Left lung (tissue), 14 donors: Measurements from ENCODE around the gene LGALS3BP. TPM values are rescaled to one million over a fixed set of nuclear protein-coding genes. Genes with fewer than 3 reads are reported as not detected.
A peak's percentile ranks its signal among the peaks of the same experiment; 100 is the strongest.

Source experiments
- ATAC-seq: fragments of 200-7000 bp; cut with Tn5 transposase; one replicate; pipeline ENCODE4 v1.9.1; 2020; ENCODE audit warnings: moderate library complexity
- DNase-seq, 4 donors: peaks; one replicate each; pipeline ENCODE4 v3.0.0-alpha.2; 2013 to 2020
- H3K27ac ChIP-seq, 2 donors: fragments of 200-600 bp; sonication (generic) in 1 of 2; one replicate each; pipeline versions ENCODE4 v1.5.0 to v1.8.0; 2020 to 2021
- H3K27me3 ChIP-seq, 2 donors: fragments of 200-600 bp; sonication (generic) in 1 of 2; one replicate each; pipeline versions ENCODE4 v1.5.0 to v1.8.0; 2020 to 2021
- H3K36me3 ChIP-seq, 2 donors: fragments of 200-600 bp; sonication (generic) in 1 of 2; one replicate each; pipeline versions ENCODE4 v1.5.0 to v1.8.0; 2020 to 2021
- H3K4me1 ChIP-seq, 2 donors: fragments of 200-600 bp; one replicate each; pipeline ENCODE4 v1.8.0; 2021
- H3K4me3 ChIP-seq, 2 donors: fragments of 200-600 bp; sonication (generic) in 1 of 2; one replicate each; pipeline versions ENCODE4 v1.5.0 to v1.8.0; 2020 to 2021; ENCODE audit warnings: mild to moderate bottlenecking in 1 of 2
- H3K9me3 ChIP-seq, 2 donors: fragments of 200-600 bp; sonication (generic) in 1 of 2; one replicate each; pipeline versions ENCODE4 v1.5.0 to v1.8.0; 2020 to 2021
- CTCF ChIP-seq, 2 donors: fragments of 200-600 bp; sonication (generic) in 1 of 2; IDR thresholded peaks; one replicate each; pipeline versions ENCODE4 v1.5.0 to v1.8.0; 2021; ENCODE audit warnings: antibody characterized with exemption in 2 of 2
- intact Hi-C, 2 donors: fragments of 100-400 bp; cut with DNase I; formaldehyde crosslinking; loops; one replicate each; pipeline versions ENCODE4 v1.11.2 to v1.14.2; 2022
- long read RNA-seq, 12 donors: library from polyadenylated mRNA in 2 of 12; unstranded in 2 of 12; transcript quantifications; one replicate each; pipeline ENCODE4 v2.0.0 and lab custom pipeline, GENCODE V29; 2019 to 2026
- polyA plus RNA-seq, 6 donors: library from polyadenylated mRNA; unstranded; fragments of 120-200 nt; gene quantifications; one replicate each; pipeline ENCODE4 v1.2.1, GENCODE V29; 2013; ENCODE audit not compliant: insufficient read length in 6 of 6
- total RNA-seq, 2 donors: library from RNA; stranded (reverse); fragmentation: NEBNext Ultra II Directional; extraction: Animal tissue kit (Norgen Biotek cat#: 25700); gene quantifications; one replicate each; pipeline ENCODE4 v1.2.1, GENCODE V29; 2021
- donor health status: DM: no; HTN: yes; CAD: no.
- donor health status: DM: no; HTN: no; CAD: no.

Gene LGALS3BP
- total RNA-seq (100 to 1,000 TPM; 379 to 688 TPM), polyA plus RNA-seq (100 to 1,000 TPM; 155 to 215 (median 173) TPM)
- long read RNA-seq, donor 1, transcript LGALS3BP-202 (5 exons, 936 nt), result minor isoform, 16 of 116 reads
- long read RNA-seq, donor 1, transcript LGALS3BP-201 (6 exons, 2,405 nt), result major isoform, 84 of 116 reads
- long read RNA-seq, donor 1, partial matches to known transcripts, result 13 of 116 reads
- long read RNA-seq, donor 1, other reads (novel, unspliced or antisense), result 0 of 116 reads
- long read RNA-seq, donor 2, transcript LGALS3BP-201 (6 exons, 2,405 nt), result major isoform, 44 of 50 reads
- long read RNA-seq, donor 2, partial matches to known transcripts, result 5 of 50 reads
- long read RNA-seq, donor 2, other reads (novel, unspliced or antisense), result 0 of 50 reads
- long read RNA-seq, donor 3, transcript LGALS3BP-201 (6 exons, 2,405 nt), result major isoform, 32 of 34 reads
- long read RNA-seq, donor 3, partial matches to known transcripts, result 0 of 34 reads
- long read RNA-seq, donor 3, other reads (novel, unspliced or antisense), result 0 of 34 reads
- long read RNA-seq, donor 4, transcript LGALS3BP-202 (5 exons, 936 nt), result minor isoform, 6 of 524 reads
- long read RNA-seq, donor 4, transcript LGALS3BP-201 (6 exons, 2,405 nt), result major isoform, 466 of 524 reads
- long read RNA-seq, donor 4, partial matches to known transcripts, result 11 of 524 reads
- long read RNA-seq, donor 4, other reads (novel, unspliced or antisense), result 36 of 524 reads
- long read RNA-seq, donor 5, transcript LGALS3BP-201 (6 exons, 2,405 nt), result major isoform, 62 of 70 reads
- long read RNA-seq, donor 5, partial matches to known transcripts, result 0 of 70 reads
- long read RNA-seq, donor 5, other reads (novel, unspliced or antisense), result 0 of 70 reads
- long read RNA-seq, donor 6, transcript LGALS3BP-201 (6 exons, 2,405 nt), result major isoform, 38 of 40 reads
- long read RNA-seq, donor 6, partial matches to known transcripts, result 0 of 40 reads
- long read RNA-seq, donor 6, other reads (novel, unspliced or antisense), result 0 of 40 reads
- long read RNA-seq, donor 7, transcript LGALS3BP-201 (6 exons, 2,405 nt), result major isoform, 28 of 31 reads
- long read RNA-seq, donor 7, partial matches to known transcripts, result 0 of 31 reads
- long read RNA-seq, donor 7, other reads (novel, unspliced or antisense), result 0 of 31 reads
- long read RNA-seq, donor 8, transcript LGALS3BP-201 (6 exons, 2,405 nt), result major isoform, 89 of 100 reads
- long read RNA-seq, donor 8, partial matches to known transcripts, result 5 of 100 reads
- long read RNA-seq, donor 8, other reads (novel, unspliced or antisense), result 0 of 100 reads
- long read RNA-seq, donor 9, result 0 reads
- long read RNA-seq, donor 10, transcript LGALS3BP-201 (6 exons, 2,405 nt), result major isoform, 442 of 470 reads
- long read RNA-seq, donor 10, transcript LGALS3BP-202 (5 exons, 936 nt), result minor isoform, 6 of 470 reads
- long read RNA-seq, donor 10, partial matches to known transcripts, result 16 of 470 reads
- long read RNA-seq, donor 10, other reads (novel, unspliced or antisense), result 4 of 470 reads
- long read RNA-seq, donor 11, result 0 reads
- long read RNA-seq, donor 12, transcript LGALS3BP-201 (6 exons, 2,405 nt), result major isoform, 45 of 83 reads
- long read RNA-seq, donor 12, partial matches to known transcripts, result 34 of 83 reads
- long read RNA-seq, donor 12, other reads (novel, unspliced or antisense), result 0 of 83 reads

DNA sequence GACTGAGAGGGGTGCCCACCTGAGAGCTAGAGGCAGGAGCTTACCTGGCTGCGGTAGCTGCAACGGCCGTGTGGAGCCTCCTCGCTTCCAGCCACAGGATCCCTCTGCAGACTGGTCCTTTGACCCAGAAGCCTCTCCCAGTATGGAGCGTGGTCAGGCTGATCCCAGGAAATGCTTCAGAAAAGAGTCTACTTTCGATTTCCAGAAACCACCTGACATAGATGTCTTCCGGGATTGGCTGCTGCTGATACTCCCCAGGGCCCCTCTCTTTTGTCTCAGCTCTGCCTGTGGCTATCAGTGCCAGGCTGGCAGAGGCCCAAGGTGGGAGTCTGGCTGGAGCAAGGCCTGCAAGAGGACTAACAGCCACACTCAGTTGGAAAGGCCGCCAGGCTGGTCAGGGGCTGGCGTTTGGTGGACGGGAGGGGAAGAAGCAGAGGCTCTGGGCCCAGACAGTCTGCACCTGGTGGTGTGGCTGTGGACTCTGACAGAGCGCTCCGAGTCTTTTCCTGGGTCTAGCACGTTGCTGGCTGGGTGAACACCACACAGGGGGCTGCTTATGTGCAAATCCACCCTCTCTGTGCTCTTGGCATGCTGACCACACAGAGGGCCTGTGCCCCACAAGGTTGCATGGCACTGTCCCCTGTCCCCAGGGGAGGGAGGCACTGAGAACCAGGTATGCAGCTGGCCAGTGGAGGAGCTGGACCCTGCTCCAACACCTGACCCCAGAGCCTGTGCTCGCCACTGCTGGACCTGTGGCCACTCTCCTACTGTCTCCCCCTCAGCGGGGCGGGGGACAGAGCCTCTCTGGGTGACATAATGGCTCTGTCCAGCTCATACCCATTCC, at the start of gene LGALS3BP:
LGALS3BP (minus strand) TSS at position 144 of the 844 bp plus-strand sequence. CDS start 2,732 bp downstream, outside the sequence.
- Histone ChIP-seq H3K27me3 (no peaks in the 10 kb centered on the region), H3K9me3 (no peaks in the 10 kb centered on the region), H3K4me3 (peak within 1 kb of the TSS; percentile 42 to 51), H3K36me3 (peaks cover 0 to 1% of the 10 kb centered on the region in 2 donors), H3K27ac (peak within 1 kb of the TSS; percentile 53 to 79), H3K4me1 (peaks cover 21 to 37% of the 10 kb centered on the region in 2 donors)
- no peak for TF ChIP-seq CTCF (IDR thresholded peaks at IDR 0.05)
- intact Hi-C loops, result no loop called here
- peak in 3 of 4 donors; percentile 51 to 83 (median 77) for DNase-seq
- peak; percentile 81 for ATAC-seq

- no peak overlapping the region for H3K27ac ChIP-seq
- DNase-seq (no peak), ATAC-seq (no peak)
- peaks cover 26 to 42% of the 10 kb centered on the region in 2 donors for H3K4me1 ChIP-seq
- H3K36me3 ChIP-seq, result no peaks in the 10 kb centered on the region
- H3K4me3 ChIP-seq, result no peak overlapping the region
- TF ChIP-seq CTCF (IDR thresholded peaks at IDR 0.05), result no peak
- intact Hi-C loops, result no loop called here
- no peaks in the 10 kb centered on the region for H3K9me3 ChIP-seq
- H3K27me3 ChIP-seq, result peaks cover 0 to 67% of the 10 kb centered on the region in 2 donors
Observed at GRCh38 chr17:79028496-79029326, 49.0 kb upstream of the LGALS3BP start.

- DNase-seq, result no peak
- intact Hi-C loops, result no loop called here
- Histone ChIP-seq H3K27me3 (peaks cover 0 to 74% of the 10 kb centered on the region in 2 donors), H3K4me3 (no peak overlapping the region), H3K36me3 (no peaks in the 10 kb centered on the region), H3K27ac (no peak overlapping the region), H3K9me3 (no peaks in the 10 kb centered on the region), H3K4me1 (peaks cover 26 to 49% of the 10 kb centered on the region in 2 donors)
- TF ChIP-seq CTCF (IDR thresholded peaks at IDR 0.05), result no peak
- no peak for ATAC-seq
Observed at GRCh38 chr17:79027925-79028491, 48.3 kb upstream of the LGALS3BP start.
